Cardiac muscle cell (in vitro differentiated cells and primary cell): ENCODE data around the gene TULP1. TPM values are rescaled to one million over a fixed set of nuclear protein-coding genes. Genes with fewer than 3 reads are reported as not detected.
A peak's percentile ranks its signal among the peaks of the same experiment; 100 is the strongest.

Source experiments
- DNase-seq, 2 donors: peaks; one replicate each; pipeline versions ENCODE4 v3.0.0 to v3.0.0-alpha.2; 2010 to 2017; ENCODE audit warnings: low read depth in 1 of 2, low spot score in 1 of 2
- H3K27ac ChIP-seq: fragments of 200-600 bp; sonication (generic); 2 replicates; pipeline ENCODE4 v1.5.1; 2016
- H3K27me3 ChIP-seq: fragments of 200-600 bp; sonication (generic); 2 replicates; pipeline ENCODE4 v1.6.0; 2016; ENCODE audit warnings: control low read depth
- H3K36me3 ChIP-seq: fragments of 200-600 bp; sonication (generic); 2 replicates; pipeline ENCODE4 v1.5.1; 2016; ENCODE audit warnings: control low read depth
- H3K4me1 ChIP-seq: fragments of 200-600 bp; sonication (generic); 2 replicates; pipeline ENCODE4 v1.8.1; 2017; ENCODE audit warnings: low read depth, mild to moderate bottlenecking, mixed run types
- H3K4me3 ChIP-seq: fragments of 200-600 bp; sonication (generic); 2 replicates; pipeline ENCODE4 v1.5.1; 2016; ENCODE audit warnings: mild to moderate bottlenecking
- H3K9me3 ChIP-seq: fragments of 200-600 bp; sonication (generic); 2 replicates; pipeline ENCODE4 v1.5.1; 2017; ENCODE audit warnings: low read depth, mild to moderate bottlenecking, control low read depth
- polyA plus RNA-seq: library from polyadenylated mRNA; unstranded; fragments of >200 nt; fragmentation: Nextera tagmentation; extraction: Ambion mirVana; gene quantifications from 2 replicates; pipeline ENCODE4 v1.2.1, GENCODE V29; 2016
- total RNA-seq: library from RNA; depleted of rRNA; stranded (reverse); fragments of >200 nt; gene quantifications from 2 replicates; pipeline ENCODE4 v1.2.3, GENCODE V29; 2016
- TF ChIP-seq, protein P1 (sequence below): IDR thresholded peaks from 2 replicates; pipeline ENCODE4 v1.5.1; 2012; ENCODE audit warnings: low read depth, mild to moderate bottlenecking, low read length

TULP1 gene
- total and polyA plus RNA-seq, 2 experiments from 2014 or later = 0.92 to 5.2 TPM

GRCh38 chr6:35498422-35499067 is 14.2 kb downstream of the TULP1 start:
- Histone ChIP-seq H3K4me3 (peak overlapping the region; percentile 63), H3K4me1 (peaks cover 25% of the 10 kb centered on the region), H3K36me3 (no peaks in the 10 kb centered on the region), H3K9me3 (no peaks in the 10 kb centered on the region), H3K27ac (peak overlapping the region; percentile 88), H3K27me3 (no peaks in the 10 kb centered on the region)
- TF ChIP-seq, protein P1, sequence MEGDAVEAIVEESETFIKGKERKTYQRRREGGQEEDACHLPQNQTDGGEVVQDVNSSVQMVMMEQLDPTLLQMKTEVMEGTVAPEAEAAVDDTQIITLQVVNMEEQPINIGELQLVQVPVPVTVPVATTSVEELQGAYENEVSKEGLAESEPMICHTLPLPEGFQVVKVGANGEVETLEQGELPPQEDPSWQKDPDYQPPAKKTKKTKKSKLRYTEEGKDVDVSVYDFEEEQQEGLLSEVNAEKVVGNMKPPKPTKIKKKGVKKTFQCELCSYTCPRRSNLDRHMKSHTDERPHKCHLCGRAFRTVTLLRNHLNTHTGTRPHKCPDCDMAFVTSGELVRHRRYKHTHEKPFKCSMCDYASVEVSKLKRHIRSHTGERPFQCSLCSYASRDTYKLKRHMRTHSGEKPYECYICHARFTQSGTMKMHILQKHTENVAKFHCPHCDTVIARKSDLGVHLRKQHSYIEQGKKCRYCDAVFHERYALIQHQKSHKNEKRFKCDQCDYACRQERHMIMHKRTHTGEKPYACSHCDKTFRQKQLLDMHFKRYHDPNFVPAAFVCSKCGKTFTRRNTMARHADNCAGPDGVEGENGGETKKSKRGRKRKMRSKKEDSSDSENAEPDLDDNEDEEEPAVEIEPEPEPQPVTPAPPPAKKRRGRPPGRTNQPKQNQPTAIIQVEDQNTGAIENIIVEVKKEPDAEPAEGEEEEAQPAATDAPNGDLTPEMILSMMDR = no peak
- no peak for DNase-seq

- H3K36me3 ChIP-seq = no peaks in the 10 kb centered on the region
- peak overlapping the region; percentile 88 for H3K27ac ChIP-seq
These were observed 14.9 kb downstream of the TULP1 start for GRCh38 chr6:35497571-35498421.

DNA sequence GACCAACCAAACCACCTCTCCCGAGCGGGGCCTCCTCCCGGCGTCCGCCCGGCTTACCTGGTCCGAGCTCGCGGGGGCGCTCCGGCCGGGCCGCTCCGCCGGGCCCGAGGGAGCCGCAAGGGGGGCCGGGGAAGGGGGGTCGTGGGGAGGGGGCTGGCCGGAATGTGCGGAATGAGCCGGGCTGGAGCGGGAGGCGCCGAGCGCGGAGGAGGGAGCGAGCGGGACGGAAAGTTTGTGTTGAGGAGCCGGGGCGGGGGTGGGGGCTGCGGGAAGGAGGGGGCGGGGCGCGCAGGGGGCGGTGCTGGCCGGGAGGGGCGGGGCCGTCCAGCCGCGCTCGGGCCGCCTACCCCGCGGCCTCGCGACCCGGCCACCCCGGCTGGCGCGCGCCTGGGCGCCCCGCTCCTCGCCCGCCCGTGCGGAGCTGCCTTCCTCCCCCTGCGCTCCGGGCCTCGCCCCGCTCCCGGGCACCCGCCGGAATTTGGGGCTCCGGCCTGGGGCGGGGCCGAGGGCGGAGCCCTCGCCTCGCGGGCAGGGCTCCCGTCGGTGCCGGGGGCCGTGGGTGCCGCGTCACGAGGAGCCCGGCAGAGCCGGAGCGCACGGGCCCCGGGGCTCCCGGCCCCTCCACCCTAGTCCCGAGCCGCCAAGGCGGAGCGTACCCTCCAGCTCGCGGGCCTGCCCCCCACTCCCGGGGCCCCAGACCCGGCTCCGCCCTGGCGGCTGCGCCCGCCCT is 15.7 kb downstream of the TULP1 start, which contains the start of gene TEAD3:
TEAD3 (minus strand) TSS at position 239 of the 730 bp plus-strand sequence.
- Histone ChIP-seq H3K27me3 (no peaks in the 10 kb centered on the region), H3K4me1 (peaks cover 36% of the 10 kb centered on the region), H3K4me3 (peak within 1 kb of the TSS; percentile 63), H3K9me3 (no peaks in the 10 kb centered on the region), H3K27ac (peak within 1 kb of the TSS; percentile 95), H3K36me3 (no peaks in the 10 kb centered on the region)
- TF ChIP-seq, protein P1 = peak; percentile 14
- peak; percentile 83 to 89 for DNase-seq

More at GRCh38 chr6:35497571-35498421, 14.9 kb downstream of the TULP1 start:
- H3K4me3 ChIP-seq = peak overlapping the region; percentile 63
- TF ChIP-seq, protein P1 = peak; percentile 4
- peaks cover 28% of the 10 kb centered on the region for H3K4me1 ChIP-seq
- no peaks in the 10 kb centered on the region for H3K27me3 ChIP-seq
- H3K9me3 ChIP-seq = no peaks in the 10 kb centered on the region
- peak; percentile 66 to 91 for DNase-seq

DNA sequence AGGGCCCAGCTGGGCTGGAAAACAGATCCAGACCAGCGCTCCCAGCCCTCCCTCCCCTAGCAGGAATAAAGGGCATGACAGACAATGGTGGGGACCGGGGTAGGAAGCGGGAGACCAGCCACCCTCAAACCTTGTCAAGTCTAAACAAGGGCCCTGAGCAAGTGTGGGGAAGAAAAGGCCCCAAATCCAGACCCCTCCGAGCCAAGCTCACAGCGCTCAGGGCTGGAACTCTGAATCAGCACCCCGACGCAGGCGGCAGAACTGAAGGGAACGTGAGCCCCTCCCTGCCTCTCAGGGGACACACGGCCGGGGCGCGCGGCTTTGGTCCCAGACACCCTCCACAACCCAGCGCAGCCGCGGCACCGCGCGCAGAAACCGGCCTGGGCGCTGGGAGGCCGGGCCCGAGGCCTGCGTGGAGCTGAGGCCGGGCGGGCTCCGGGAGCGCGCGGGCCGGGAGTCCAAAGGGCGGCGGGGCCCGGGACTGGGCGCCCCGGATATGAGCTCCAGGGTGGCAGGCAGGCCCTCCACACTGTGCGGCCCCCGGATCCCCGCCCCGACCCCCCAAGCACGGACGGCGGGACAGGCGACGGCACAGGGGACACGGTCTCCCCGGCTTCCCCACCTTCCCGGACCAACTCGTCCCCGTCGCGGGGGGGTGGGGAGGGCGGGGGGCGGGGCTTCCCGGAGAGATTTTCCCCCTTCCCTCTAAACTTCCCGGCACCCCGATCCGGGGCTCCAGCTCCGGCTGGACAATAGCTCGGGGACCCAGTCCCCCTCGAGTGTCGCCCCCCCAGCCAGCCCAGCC is 16.5 kb downstream of the TULP1 start:
- H3K9me3 ChIP-seq = no peaks in the 10 kb centered on the region
- TF ChIP-seq, protein P1 = no peak
- H3K36me3 ChIP-seq = no peaks in the 10 kb centered on the region
- peaks cover 44% of the 10 kb centered on the region for H3K4me1 ChIP-seq
- H3K27ac ChIP-seq = peak overlapping the region; percentile 95
- H3K27me3 ChIP-seq = no peaks in the 10 kb centered on the region
- peak overlapping the region; percentile 63 for H3K4me3 ChIP-seq
- DNase-seq = peak; percentile 43 to 73
